GM23248 (cell line): ENCODE data around the gene TNIK.

Experiments used
- EZH2 ChIP-seq: fragments of 200-600 bp; sonication (generic); IDR thresholded peaks from 2 replicates; pipeline ENCODE4 v1.6.1; 2018; ENCODE audit warnings: antibody characterized with exemption, mild to moderate bottlenecking; ENCODE audit not compliant: insufficient read depth, poor library complexity, severe bottlenecking
- EZH2phosphoT487 ChIP-seq: fragments of 200-600 bp; sonication (generic); IDR thresholded peaks from 2 replicates; pipeline ENCODE4 v1.6.1; 2018; ENCODE audit warnings: antibody characterized with exemption, moderate library complexity, mild to moderate bottlenecking, low read depth; ENCODE audit not compliant: insufficient read depth

- TF ChIP-seq EZH2phosphoT487 = no peak
- TF ChIP-seq EZH2 = no peak
Measured at GRCh38 chr3:171168551-171168950, 291.7 kb downstream of the TNIK start.
